CD1c-positive myeloid dendritic cell (primary cell): ENCODE results near the gene HAUS8.
A peak's percentile ranks its signal among the peaks of the same experiment; 100 is the strongest.

Experiments
- DNase-seq: peaks from one replicate; pipeline ENCODE4 v3.0.0-alpha.2; 2016; ENCODE audit errors: extremely low spot score

The HAUS8 gene

GRCh38 chr19:17075864-17076542 lies 751 bp upstream of the HAUS8 start:
- DNase-seq: peak; percentile 71

- DNase-seq: no peak
Observed at GRCh38 chr19:17074634-17075034, 618 bp downstream of the HAUS8 start.

GRCh38 chr19:17073869-17074633 lies 1.2 kb downstream of the HAUS8 start:
- DNase-seq: no peak

GRCh38 chr19:17070912-17071311 lies 4.3 kb downstream of the HAUS8 start:
- no peak for DNase-seq

GRCh38 chr19:17070421-17070820 lies 4.8 kb downstream of the HAUS8 start:
- DNase-seq: no peak

- DNase-seq: peak; percentile 3
Observed at GRCh38 chr19:17069193-17069592, 6.1 kb downstream of the HAUS8 start.

GRCh38 chr19:17063428-17063827 lies 11.8 kb downstream of the HAUS8 start:
- DNase-seq: no peak

GRCh38 chr19:17061691-17062090 lies 13.6 kb downstream of the HAUS8 start:
- no peak for DNase-seq

GRCh38 chr19:17061205-17061604 lies 14.0 kb downstream of the HAUS8 start:
- DNase-seq: no peak

- DNase-seq: peak; percentile 44
Observed at GRCh38 chr19:17060802-17061201, 14.4 kb downstream of the HAUS8 start.

- DNase-seq: no peak
Observed at GRCh38 chr19:17058236-17058635, 17.0 kb downstream of the HAUS8 start.

GRCh38 chr19:17055636-17056035 lies 19.6 kb downstream of the HAUS8 start:
- no peak for DNase-seq

- no peak for DNase-seq
Observed at GRCh38 chr19:17054746-17055145, 20.5 kb downstream of the HAUS8 start.

- peak; percentile 59 for DNase-seq
Observed at GRCh38 chr19:17052439-17052838, 22.8 kb downstream of the HAUS8 start.

- DNase-seq: no peak
Observed at GRCh38 chr19:17049711-17050280, 25.5 kb downstream of the HAUS8 start.

GRCh38 chr19:17048885-17049453 lies 26.3 kb downstream of the HAUS8 start:
- DNase-seq: no peak

GRCh38 chr19:17045907-17046502 lies 29.2 kb downstream of the HAUS8 start:
- DNase-seq: no peak

GRCh38 chr19:17043744-17044143 lies 31.5 kb downstream of the HAUS8 start:
- no peak for DNase-seq

- no peak for DNase-seq
Observed at GRCh38 chr19:17041976-17042375, 33.3 kb downstream of the HAUS8 start.

- DNase-seq: no peak
Observed at GRCh38 chr19:17037966-17038500, 37.2 kb downstream of the HAUS8 start.

- DNase-seq: no peak
Observed at GRCh38 chr19:17037184-17037583, 38.1 kb downstream of the HAUS8 start.

- no peak for DNase-seq
Observed at GRCh38 chr19:17036640-17037039, 38.6 kb downstream of the HAUS8 start.
